ENCODE results near the gene ECE1.
"Not testable (repeated sequence)": the region's sequence is repeated elsewhere in the genome, so short reads cannot be mapped to it uniquely, and the experiment has no call there.

Gene ECE1

DNA sequence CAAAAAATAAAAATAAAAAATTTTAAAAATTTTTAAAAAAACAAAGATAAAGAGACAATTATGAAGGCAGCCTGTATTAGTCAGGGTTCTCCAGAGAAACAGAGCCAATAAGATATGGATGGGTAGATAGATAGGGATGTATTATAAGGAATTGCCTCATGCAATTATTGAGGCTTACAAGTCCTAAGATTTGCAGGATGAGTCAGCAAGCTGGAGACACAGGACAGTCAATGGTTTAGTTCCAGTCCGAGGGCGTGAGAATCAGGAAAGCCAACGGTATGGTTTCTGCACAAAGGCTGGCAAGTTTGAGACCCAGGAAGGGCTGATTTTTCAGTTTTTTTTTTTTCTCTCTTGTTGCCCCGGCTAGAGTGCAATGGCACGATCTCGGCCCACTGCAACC lies 89.5 kb downstream of the ECE1 start:
- DNase-seq (ENCODE audit: low spot score): no peak
- TF ChIP-seq, protein P1, sequence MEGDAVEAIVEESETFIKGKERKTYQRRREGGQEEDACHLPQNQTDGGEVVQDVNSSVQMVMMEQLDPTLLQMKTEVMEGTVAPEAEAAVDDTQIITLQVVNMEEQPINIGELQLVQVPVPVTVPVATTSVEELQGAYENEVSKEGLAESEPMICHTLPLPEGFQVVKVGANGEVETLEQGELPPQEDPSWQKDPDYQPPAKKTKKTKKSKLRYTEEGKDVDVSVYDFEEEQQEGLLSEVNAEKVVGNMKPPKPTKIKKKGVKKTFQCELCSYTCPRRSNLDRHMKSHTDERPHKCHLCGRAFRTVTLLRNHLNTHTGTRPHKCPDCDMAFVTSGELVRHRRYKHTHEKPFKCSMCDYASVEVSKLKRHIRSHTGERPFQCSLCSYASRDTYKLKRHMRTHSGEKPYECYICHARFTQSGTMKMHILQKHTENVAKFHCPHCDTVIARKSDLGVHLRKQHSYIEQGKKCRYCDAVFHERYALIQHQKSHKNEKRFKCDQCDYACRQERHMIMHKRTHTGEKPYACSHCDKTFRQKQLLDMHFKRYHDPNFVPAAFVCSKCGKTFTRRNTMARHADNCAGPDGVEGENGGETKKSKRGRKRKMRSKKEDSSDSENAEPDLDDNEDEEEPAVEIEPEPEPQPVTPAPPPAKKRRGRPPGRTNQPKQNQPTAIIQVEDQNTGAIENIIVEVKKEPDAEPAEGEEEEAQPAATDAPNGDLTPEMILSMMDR (IDR thresholded peaks at IDR 0.05; ENCODE audit: extremely low read depth, insufficient read depth, missing control alignments): no peak
- in situ Hi-C loops (cut with MboI; ENCODE audit: low pct_unique_long_range_greater_than_20kb, low sequenced_read_pairs, unreplicated experiment): no loop called here

- in situ Hi-C loops (cut with MboI; ENCODE audit: low pct_unique_long_range_greater_than_20kb, low sequenced_read_pairs, unreplicated experiment): loop anchor here (10.0 to 25.0 kb wide), 2 partner anchors 212 to 504 kb away; no protein-coding TSS in a partner anchor
- TF ChIP-seq, protein P1 (IDR thresholded peaks at IDR 0.05; ENCODE audit: extremely low read depth, insufficient read depth, missing control alignments): no peak
- DNase-seq (ENCODE audit: low spot score): no peak
Measured at GRCh38 chr1:21198929-21199328, 91.3 kb downstream of the ECE1 start.

DNA sequence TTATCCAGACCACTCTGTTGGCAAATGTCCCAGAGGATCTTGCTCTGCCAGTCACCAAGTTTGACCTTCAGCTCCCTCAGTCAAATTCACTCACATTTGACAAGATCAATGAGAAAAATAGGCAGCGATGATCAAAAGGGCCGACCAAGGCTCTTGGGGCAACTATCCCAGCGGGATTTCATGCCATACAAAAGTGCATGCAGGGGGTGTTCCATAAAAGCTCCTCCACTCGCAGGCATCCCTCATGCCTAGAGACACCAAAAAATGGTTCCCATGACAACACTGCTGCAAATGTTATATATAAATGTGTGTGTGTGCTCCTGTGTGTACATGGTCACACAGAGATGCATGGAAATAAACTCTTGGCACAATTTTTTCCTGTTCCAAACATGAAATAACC lies 97.4 kb downstream of the ECE1 start:
- no peak for DNase-seq (ENCODE audit: low spot score)
- in situ Hi-C loops (cut with MboI; ENCODE audit: low pct_unique_long_range_greater_than_20kb, low sequenced_read_pairs, unreplicated experiment): loop anchor here (10.0 to 25.0 kb wide), 2 partner anchors 206 to 498 kb away; no protein-coding TSS in a partner anchor
- TF ChIP-seq, protein P1 (IDR thresholded peaks at IDR 0.05; ENCODE audit: extremely low read depth, insufficient read depth, missing control alignments): no peak

DNA sequence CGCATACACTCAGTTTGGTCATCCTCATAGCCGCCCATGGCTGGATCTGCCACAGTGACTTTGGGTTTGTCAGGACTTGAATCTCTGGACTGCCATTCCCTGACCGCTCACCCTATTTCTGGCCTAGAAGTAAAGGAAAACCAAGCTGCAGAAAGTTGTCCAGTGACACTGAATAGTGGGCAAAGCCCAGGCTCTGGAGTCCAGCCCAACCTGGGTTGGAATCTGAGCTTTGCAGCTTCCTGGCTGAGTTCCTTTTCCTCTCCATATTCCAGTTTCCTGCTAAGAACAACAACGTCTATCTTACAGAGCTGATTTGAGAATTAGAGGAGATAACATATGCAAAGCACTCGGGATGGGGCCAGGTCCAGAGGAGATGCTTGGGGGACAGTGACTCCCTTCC lies 98.0 kb downstream of the ECE1 start:
- DNase-seq (ENCODE audit: low spot score): no peak
- TF ChIP-seq, protein P1 (IDR thresholded peaks at IDR 0.05; ENCODE audit: extremely low read depth, insufficient read depth, missing control alignments): no peak
- in situ Hi-C loops (cut with MboI; ENCODE audit: low pct_unique_long_range_greater_than_20kb, low sequenced_read_pairs, unreplicated experiment): loop anchor here (10.0 to 25.0 kb wide), 2 partner anchors 205 to 497 kb away; no protein-coding TSS in a partner anchor

GRCh38 chr1:21190771-21191170 lies 99.5 kb downstream of the ECE1 start:
- in situ Hi-C loops (cut with MboI; ENCODE audit: low pct_unique_long_range_greater_than_20kb, low sequenced_read_pairs, unreplicated experiment): loop anchor here (10.0 to 25.0 kb wide), 2 partner anchors 203 to 496 kb away; no protein-coding TSS in a partner anchor
- DNase-seq (ENCODE audit: low spot score): not testable (repeated sequence)

GRCh38 chr1:21189906-21190500 lies 100.3 kb downstream of the ECE1 start:
- TF ChIP-seq, protein P1 (IDR thresholded peaks at IDR 0.05; ENCODE audit: extremely low read depth, insufficient read depth, missing control alignments): no peak
- DNase-seq (ENCODE audit: low spot score): no peak
- in situ Hi-C loops (cut with MboI; ENCODE audit: low pct_unique_long_range_greater_than_20kb, low sequenced_read_pairs, unreplicated experiment): loop anchor here (10.0 to 25.0 kb wide), 2 partner anchors 203 to 495 kb away; no protein-coding TSS in a partner anchor

- DNase-seq (ENCODE audit: low spot score): no peak
- in situ Hi-C loops (cut with MboI; ENCODE audit: low pct_unique_long_range_greater_than_20kb, low sequenced_read_pairs, unreplicated experiment): loop anchor here (25.0 kb wide), 1 partner anchor 202 kb away; no protein-coding TSS in a partner anchor
- TF ChIP-seq, protein P1 (IDR thresholded peaks at IDR 0.05; ENCODE audit: extremely low read depth, insufficient read depth, missing control alignments): no peak
Measured at GRCh38 chr1:21189421-21189820, 100.8 kb downstream of the ECE1 start.

Measured in GM13977 (cell line).